Measurements from ENCODE around the gene MAPRE2.
A peak's percentile ranks its signal among the peaks of the same experiment; 100 is the strongest.

MAPRE2 gene

GRCh38 chr18:35040988-35041814 is at the start of gene MAPRE2:
TSS of gene MAPRE2 (plus strand) at chr18:35041413. CDS start at chr18:35041540, 127 bp downstream.
- no peaks in the 10 kb centered on the region for H3K9me2 ChIP-seq (replicated peaks; ENCODE audit: control insufficient read depth, low read length)
- peaks cover 75% of the 10 kb centered on the region for H3K4me1 ChIP-seq (ENCODE audit: control insufficient read depth, low read length)
- H3K4me2 ChIP-seq (ENCODE audit: low read length), result peak within 1 kb of the TSS; percentile 96
- TF ChIP-seq CTCF (IDR thresholded peaks at IDR 0.05; ENCODE audit: low read depth, low read length, poor library complexity, severe bottlenecking) (peak; percentile 16), EZH2phosphoT487 (IDR thresholded peaks at IDR 0.05; ENCODE audit: borderline replicate concordance, low read length) (no peak)
- peak within 1 kb of the TSS; percentile 80 for H3K27ac ChIP-seq (ENCODE audit: low read depth, low read length)
- H3K4me3 ChIP-seq (ENCODE audit: low read length), result peak within 1 kb of the TSS; percentile 95
- peaks cover 5% of the 10 kb centered on the region; the same call in 1 of the 2 replicates for H4K20me1 ChIP-seq (ENCODE audit: control insufficient read depth, insufficient read depth, low read depth, low read length)
- H3K9me3 ChIP-seq (ENCODE audit: control insufficient read depth, insufficient read depth, low read length), result peaks cover 10% of the 10 kb centered on the region; the same call in 1 of the 2 replicates
- peaks cover 50% of the 10 kb centered on the region for H3K79me2 ChIP-seq (ENCODE audit: control insufficient read depth, low read length)
- no peaks in the 10 kb centered on the region for H3K27me3 ChIP-seq (ENCODE audit: control insufficient read depth, low read length)
- H3F3A ChIP-seq (ENCODE audit: control insufficient read depth, insufficient read depth), result peaks cover 13% of the 10 kb centered on the region; the same call in 1 of the 2 replicates
- H3K36me3 ChIP-seq (ENCODE audit: control insufficient read depth, low read length), result peaks cover 11% of the 10 kb centered on the region

GRCh38 chr18:34991561-34991960 is 49.7 kb upstream of the MAPRE2 start:
- Histone ChIP-seq H3K4me2 (ENCODE audit: low read length) (no peak overlapping the region), H4K20me1 (ENCODE audit: control insufficient read depth, insufficient read depth, low read depth, low read length) (no peaks in the 10 kb centered on the region), H3K36me3 (ENCODE audit: control insufficient read depth, low read length) (no peaks in the 10 kb centered on the region), H3K9me2 (replicated peaks; ENCODE audit: control insufficient read depth, low read length) (no peaks in the 10 kb centered on the region), H3F3A (ENCODE audit: control insufficient read depth, insufficient read depth) (peaks cover 3% of the 10 kb centered on the region; the same call in 1 of the 2 replicates), H3K27ac (ENCODE audit: low read depth, low read length) (no peak overlapping the region), H3K27me3 (ENCODE audit: control insufficient read depth, low read length) (no peaks in the 10 kb centered on the region), H3K4me1 (ENCODE audit: control insufficient read depth, low read length) (peaks cover 8% of the 10 kb centered on the region), H3K79me2 (ENCODE audit: control insufficient read depth, low read length) (no peaks in the 10 kb centered on the region), H3K4me3 (ENCODE audit: low read length) (no peak overlapping the region), H3K9me3 (ENCODE audit: control insufficient read depth, insufficient read depth, low read length) (no peaks in the 10 kb centered on the region)
- TF ChIP-seq CTCF (IDR thresholded peaks at IDR 0.05; ENCODE audit: low read depth, low read length, poor library complexity, severe bottlenecking), result no peak

- no peaks in the 10 kb centered on the region for H3K36me3 ChIP-seq (ENCODE audit: control insufficient read depth, low read length)
- H3K4me3 ChIP-seq (ENCODE audit: low read length), result no peak overlapping the region
- H3K4me2 ChIP-seq (ENCODE audit: low read length), result no peak overlapping the region
- H3F3A ChIP-seq (ENCODE audit: control insufficient read depth, insufficient read depth), result no peaks in the 10 kb centered on the region
- H3K9me2 ChIP-seq (replicated peaks; ENCODE audit: control insufficient read depth, low read length), result no peaks in the 10 kb centered on the region
- TF ChIP-seq CTCF (IDR thresholded peaks at IDR 0.05; ENCODE audit: low read depth, low read length, poor library complexity, severe bottlenecking) (no peak), EZH2phosphoT487 (IDR thresholded peaks at IDR 0.05; ENCODE audit: borderline replicate concordance, low read length) (no peak)
- no peaks in the 10 kb centered on the region for H4K20me1 ChIP-seq (ENCODE audit: control insufficient read depth, insufficient read depth, low read depth, low read length)
- H3K79me2 ChIP-seq (ENCODE audit: control insufficient read depth, low read length), result no peaks in the 10 kb centered on the region
- H3K27ac ChIP-seq (ENCODE audit: low read depth, low read length), result no peak overlapping the region
- H3K27me3 ChIP-seq (ENCODE audit: control insufficient read depth, low read length), result no peaks in the 10 kb centered on the region
- H3K9me3 ChIP-seq (ENCODE audit: control insufficient read depth, insufficient read depth, low read length), result no peaks in the 10 kb centered on the region
- H3K4me1 ChIP-seq (ENCODE audit: control insufficient read depth, low read length), result peaks cover 8% of the 10 kb centered on the region
Observed at GRCh38 chr18:34993289-34993688, 47.9 kb upstream of the MAPRE2 start.
